ENCODE data around the gene LINS1. TPM values are rescaled to one million over a fixed set of nuclear protein-coding genes. Genes with fewer than 3 reads are reported as not detected.
"Not testable (repeated sequence)": the region's sequence is repeated elsewhere in the genome, so short reads cannot be mapped to it uniquely, and the experiment has no call there.

Gene LINS1
- polyA plus RNA-seq, 6 donors from 2014 or later: 10.2 to 25.3 (median 17.2) TPM

GRCh38 chr15:100593431-100593830 is 8.6 kb downstream of the LINS1 start:
- no peak overlapping the region for H3K4me3 Mint-ChIP-seq
- peaks cover 12 to 15% (median 15%) of the 10 kb centered on the region in 3 donors for H3K4me1 Mint-ChIP-seq
- ATAC-seq (ENCODE audit: low read depth in 2 of 2) (no peak), DNase-seq (no peak)
- peaks cover 0 to 23% (median 3%) of the 10 kb centered on the region in 7 donors for H3K9me3 Mint-ChIP-seq
- H3K27ac Mint-ChIP-seq: no peak overlapping the region
- H3K36me3 Mint-ChIP-seq: no peaks in the 10 kb centered on the region
- H3K27me3 Mint-ChIP-seq: no peaks in the 10 kb centered on the region

GRCh38 chr15:100592898-100593297 is 9.1 kb downstream of the LINS1 start:
- no peak overlapping the region for H3K4me3 Mint-ChIP-seq
- peak overlapping the region in 2 of 6 donors; percentile 19 to 63 for H3K27ac Mint-ChIP-seq
- peaks cover 0 to 29% (median 6%) of the 10 kb centered on the region in 7 donors for H3K9me3 Mint-ChIP-seq
- no peaks in the 10 kb centered on the region for H3K27me3 Mint-ChIP-seq
- peaks cover 12 to 15% (median 12%) of the 10 kb centered on the region in 3 donors for H3K4me1 Mint-ChIP-seq
- no peaks in the 10 kb centered on the region for H3K36me3 Mint-ChIP-seq
- DNase-seq (no peak), ATAC-seq (ENCODE audit: low read depth in 2 of 2) (no peak)

GRCh38 chr15:100591835-100592234 is 10.1 kb downstream of the LINS1 start:
- no peak for ATAC-seq (ENCODE audit: low read depth in 2 of 2)
- H3K4me1 Mint-ChIP-seq: peaks cover 5 to 11% (median 6%) of the 10 kb centered on the region in 3 donors
- no peak overlapping the region for H3K27ac Mint-ChIP-seq

GRCh38 chr15:100591163-100591562 is 10.8 kb downstream of the LINS1 start:
- Mint-ChIP-seq H3K27ac (peak overlapping the region in 1 of 6 donors; percentile 64), H3K4me1 (peaks cover 2 to 11% (median 4%) of the 10 kb centered on the region in 3 donors)
- not testable (repeated sequence) for H3K27me3 Mint-ChIP-seq

More at GRCh38 chr15:100591835-100592234, 10.1 kb downstream of the LINS1 start:
- H3K36me3 Mint-ChIP-seq: no peaks in the 10 kb centered on the region
- H3K9me3 Mint-ChIP-seq: peaks cover 0 to 31% (median 9%) of the 10 kb centered on the region in 7 donors
- DNase-seq: no peak
- H3K4me3 Mint-ChIP-seq: no peak overlapping the region
- H3K27me3 Mint-ChIP-seq: no peaks in the 10 kb centered on the region

GRCh38 chr15:100588638-100589242 is 13.2 kb downstream of the LINS1 start:
- peaks cover under 1 to 31% (median 9%) of the 10 kb centered on the region in 7 donors for H3K9me3 Mint-ChIP-seq
- no peaks in the 10 kb centered on the region for H3K27me3 Mint-ChIP-seq
- H3K27ac Mint-ChIP-seq: no peak overlapping the region
- ATAC-seq (ENCODE audit: low read depth in 2 of 2) (no peak), DNase-seq (no peak)
- H3K36me3 Mint-ChIP-seq: peaks cover 0 to 2% of the 10 kb centered on the region in 2 donors
- H3K4me1 Mint-ChIP-seq: peaks cover 4 to 13% (median 4%) of the 10 kb centered on the region in 3 donors
- no peak overlapping the region for H3K4me3 Mint-ChIP-seq

More at GRCh38 chr15:100591163-100591562, 10.8 kb downstream of the LINS1 start:
- not testable (repeated sequence) for ATAC-seq (ENCODE audit: low read depth in 2 of 2); H3K36me3 Mint-ChIP-seq; DNase-seq
- H3K9me3 Mint-ChIP-seq: peaks cover 0 to 31% (median 9%) of the 10 kb centered on the region in 7 donors
- peak overlapping the region in 1 of 8 donors; percentile 56 for H3K4me3 Mint-ChIP-seq

GRCh38 chr15:100580414-100580813 is 21.6 kb downstream of the LINS1 start:
- H3K36me3 Mint-ChIP-seq: peaks cover 0 to 15% of the 10 kb centered on the region in 2 donors
- peaks cover 0 to 16% (median 0%) of the 10 kb centered on the region in 7 donors for H3K9me3 Mint-ChIP-seq
- DNase-seq (no peak), ATAC-seq (ENCODE audit: low read depth in 2 of 2) (no peak)
- H3K4me1 Mint-ChIP-seq: peaks cover 13 to 20% (median 17%) of the 10 kb centered on the region in 3 donors
- H3K27me3 Mint-ChIP-seq: no peaks in the 10 kb centered on the region
- no peak overlapping the region for H3K4me3 Mint-ChIP-seq
- no peak overlapping the region for H3K27ac Mint-ChIP-seq

- no peak for ATAC-seq (ENCODE audit: low read depth in 2 of 2)
- Mint-ChIP-seq H3K4me1 (peaks cover 6 to 17% (median 8%) of the 10 kb centered on the region in 3 donors), H3K4me3 (no peak overlapping the region), H3K27me3 (no peaks in the 10 kb centered on the region), H3K27ac (peak overlapping the region in 2 of 6 donors; percentile 22 to 39), H3K9me3 (no peaks in the 10 kb centered on the region), H3K36me3 (peaks cover 7 to 12% of the 10 kb centered on the region in 2 donors)
- DNase-seq: no peak
These were observed 28.5 kb downstream of the LINS1 start for GRCh38 chr15:100573526-100573925.

GRCh38 chr15:100572362-100572983 is 29.5 kb downstream of the LINS1 start:
- peak overlapping the region in 2 of 6 donors; percentile 19 to 38 for H3K27ac Mint-ChIP-seq
- no peaks in the 10 kb centered on the region for H3K27me3 Mint-ChIP-seq
- no peak overlapping the region for H3K4me3 Mint-ChIP-seq
- H3K36me3 Mint-ChIP-seq: peaks cover 7 to 12% of the 10 kb centered on the region in 2 donors
- peak; percentile 7 for DNase-seq
- H3K4me1 Mint-ChIP-seq: peaks cover 6 to 17% (median 8%) of the 10 kb centered on the region in 3 donors
- ATAC-seq (ENCODE audit: low read depth in 2 of 2): no peak
- H3K9me3 Mint-ChIP-seq: no peaks in the 10 kb centered on the region

- no peaks in the 10 kb centered on the region for H3K9me3 Mint-ChIP-seq
- H3K4me3 Mint-ChIP-seq: no peak overlapping the region
- H3K27ac Mint-ChIP-seq: no peak overlapping the region
- H3K36me3 Mint-ChIP-seq: peaks cover 7 to 12% of the 10 kb centered on the region in 2 donors
- DNase-seq: no peak
- H3K27me3 Mint-ChIP-seq: no peaks in the 10 kb centered on the region
- ATAC-seq (ENCODE audit: low read depth in 2 of 2): no peak
- peaks cover under 1 to 12% (median 5%) of the 10 kb centered on the region in 3 donors for H3K4me1 Mint-ChIP-seq
These were observed 30.3 kb downstream of the LINS1 start for GRCh38 chr15:100571592-100572167.

GRCh38 chr15:100570735-100571313 is 31.2 kb downstream of the LINS1 start:
- Mint-ChIP-seq H3K9me3 (no peaks in the 10 kb centered on the region), H3K36me3 (peaks cover 1 to 12% of the 10 kb centered on the region in 2 donors), H3K27ac (no peak overlapping the region), H3K27me3 (no peaks in the 10 kb centered on the region), H3K4me1 (peaks cover 0 to 3% (median 2%) of the 10 kb centered on the region in 3 donors), H3K4me3 (no peak overlapping the region)
- no peak for ATAC-seq (ENCODE audit: low read depth in 2 of 2)
- DNase-seq: no peak

GRCh38 chr15:100570275-100570674 is 31.7 kb downstream of the LINS1 start:
- Mint-ChIP-seq H3K4me1 (no peaks in the 10 kb centered on the region), H3K27me3 (no peaks in the 10 kb centered on the region), H3K9me3 (no peaks in the 10 kb centered on the region), H3K36me3 (peaks cover 0 to 12% of the 10 kb centered on the region in 2 donors), H3K4me3 (no peak overlapping the region), H3K27ac (no peak overlapping the region)
- no peak for ATAC-seq (ENCODE audit: low read depth in 2 of 2)
- no peak for DNase-seq

GRCh38 chr15:100569391-100569790 is 32.6 kb downstream of the LINS1 start:
- H3K4me1 Mint-ChIP-seq: no peaks in the 10 kb centered on the region
- no peaks in the 10 kb centered on the region for H3K9me3 Mint-ChIP-seq
- no peak overlapping the region for H3K4me3 Mint-ChIP-seq
- peaks cover 4 to 12% of the 10 kb centered on the region in 2 donors for H3K36me3 Mint-ChIP-seq
- DNase-seq (no peak), ATAC-seq (ENCODE audit: low read depth in 2 of 2) (no peak)
- no peaks in the 10 kb centered on the region for H3K27me3 Mint-ChIP-seq
- H3K27ac Mint-ChIP-seq: no peak overlapping the region

GRCh38 chr15:100566850-100567628 is 34.9 kb downstream of the LINS1 start:
- Mint-ChIP-seq H3K9me3 (no peaks in the 10 kb centered on the region), H3K4me1 (no peaks in the 10 kb centered on the region), H3K27ac (no peak overlapping the region), H3K4me3 (no peak overlapping the region), H3K27me3 (no peaks in the 10 kb centered on the region), H3K36me3 (peaks cover 6 to 12% of the 10 kb centered on the region in 2 donors)
- DNase-seq (no peak), ATAC-seq (ENCODE audit: low read depth in 2 of 2) (no peak)
